Measurements from ENCODE around the gene SCTR.

DNA sequence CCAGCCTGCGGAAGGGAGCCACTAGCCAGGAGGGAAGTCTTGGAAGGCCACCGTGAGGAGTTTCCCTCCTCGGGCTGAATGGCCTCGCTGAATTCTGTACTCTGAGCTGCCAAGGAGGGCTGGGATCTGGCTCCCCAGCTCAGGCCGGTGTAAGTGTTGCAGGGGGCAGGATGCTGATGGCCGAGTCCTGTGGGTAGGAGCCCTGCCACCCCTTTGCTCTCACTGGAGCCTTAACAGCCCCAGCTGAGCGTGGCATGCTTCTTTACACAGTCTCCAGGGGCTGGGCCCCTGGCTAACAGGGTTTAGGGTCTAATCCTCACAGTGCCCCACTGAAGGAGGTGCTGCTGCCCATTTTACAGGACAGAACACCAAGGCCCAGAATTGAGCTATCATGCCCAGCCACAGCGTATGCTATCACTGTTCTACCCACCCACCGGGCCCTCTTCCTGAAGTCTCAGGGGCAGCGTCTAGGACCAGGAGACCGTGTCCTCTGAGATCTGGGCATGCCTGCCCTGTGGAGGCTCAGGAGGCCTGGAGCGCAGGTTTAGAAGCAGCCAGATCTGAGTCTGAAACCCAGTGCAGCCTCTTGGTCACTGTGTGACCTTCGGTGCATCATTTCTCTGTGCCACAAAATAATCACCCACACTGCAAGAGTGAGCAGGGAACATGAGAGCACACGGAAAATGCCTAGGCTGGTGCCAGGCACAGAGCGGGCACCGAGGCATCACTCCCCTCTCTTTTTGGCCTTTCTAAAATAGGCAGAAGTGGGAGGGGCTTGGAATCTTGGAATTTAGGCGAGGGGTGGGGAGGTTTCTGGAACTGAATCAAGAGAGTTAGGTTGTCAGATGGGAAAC lies 49.7 kb downstream of the SCTR start:
- TF ChIP-seq PPARA (CRISPR knock-in tag; IDR thresholded peaks at IDR 0.05; ENCODE audit: borderline replicate concordance) (no peak), ZC3H10 (CRISPR knock-in tag; IDR thresholded peaks at IDR 0.05) (no peak), ISL1 (CRISPR knock-in tag; IDR thresholded peaks at IDR 0.05) (no peak), PATZ1 (CRISPR knock-in tag; IDR thresholded peaks at IDR 0.05; ENCODE audit: borderline replicate concordance) (no peak)

All from SK-N-SH treated with all-trans-retinoic acid at 6 μM for 48 hours (cell line).